DND-41 (cell line): ENCODE measurements around the gene ATP13A4.

ENCODE experiments used
- EZH2 ChIP-seq: IDR thresholded peaks from 3 replicates; pipeline ENCODE4 v1.6.1; 2012; ENCODE audit warnings: borderline replicate concordance, low read depth, mild to moderate bottlenecking, moderate library complexity, low read length, inconsistent platforms; ENCODE audit not compliant: severe bottlenecking
- TF ChIP-seq, protein P1 (sequence below): IDR thresholded peaks from 2 replicates; pipeline ENCODE4 v1.5.1; 2012; ENCODE audit warnings: borderline replicate concordance, low read length, moderate library complexity, mild to moderate bottlenecking; ENCODE audit not compliant: poor library complexity, severe bottlenecking; ENCODE audit errors: extremely low read depth

DNA sequence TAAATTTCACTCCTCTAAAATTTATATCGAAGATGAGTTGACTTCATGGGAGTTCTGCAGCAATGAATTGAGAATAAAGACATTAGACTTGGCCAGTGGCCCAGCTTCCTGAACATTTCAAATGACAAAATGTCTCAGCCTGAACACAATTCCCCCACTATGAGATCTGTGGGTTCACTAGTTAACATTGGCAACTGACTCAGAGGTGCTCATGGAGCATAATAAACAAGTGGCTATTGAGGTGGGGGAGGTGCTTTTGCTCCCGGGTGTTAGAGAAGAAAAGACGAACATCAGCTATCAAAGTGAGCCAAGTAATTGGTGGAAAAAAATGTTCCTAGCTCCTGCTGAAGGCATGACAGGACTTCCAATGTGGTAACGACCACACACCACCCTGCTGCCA, 6.3 kb downstream of the ATP13A4 start:
- TF ChIP-seq, protein P1, sequence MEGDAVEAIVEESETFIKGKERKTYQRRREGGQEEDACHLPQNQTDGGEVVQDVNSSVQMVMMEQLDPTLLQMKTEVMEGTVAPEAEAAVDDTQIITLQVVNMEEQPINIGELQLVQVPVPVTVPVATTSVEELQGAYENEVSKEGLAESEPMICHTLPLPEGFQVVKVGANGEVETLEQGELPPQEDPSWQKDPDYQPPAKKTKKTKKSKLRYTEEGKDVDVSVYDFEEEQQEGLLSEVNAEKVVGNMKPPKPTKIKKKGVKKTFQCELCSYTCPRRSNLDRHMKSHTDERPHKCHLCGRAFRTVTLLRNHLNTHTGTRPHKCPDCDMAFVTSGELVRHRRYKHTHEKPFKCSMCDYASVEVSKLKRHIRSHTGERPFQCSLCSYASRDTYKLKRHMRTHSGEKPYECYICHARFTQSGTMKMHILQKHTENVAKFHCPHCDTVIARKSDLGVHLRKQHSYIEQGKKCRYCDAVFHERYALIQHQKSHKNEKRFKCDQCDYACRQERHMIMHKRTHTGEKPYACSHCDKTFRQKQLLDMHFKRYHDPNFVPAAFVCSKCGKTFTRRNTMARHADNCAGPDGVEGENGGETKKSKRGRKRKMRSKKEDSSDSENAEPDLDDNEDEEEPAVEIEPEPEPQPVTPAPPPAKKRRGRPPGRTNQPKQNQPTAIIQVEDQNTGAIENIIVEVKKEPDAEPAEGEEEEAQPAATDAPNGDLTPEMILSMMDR = no peak
- no peak for TF ChIP-seq EZH2
